ENCODE measurements around the gene RELB. TPM values are rescaled to one million over a fixed set of nuclear protein-coding genes. Genes with fewer than 3 reads are reported as not detected.
"Not testable (repeated sequence)": the region's sequence is repeated elsewhere in the genome, so short reads cannot be mapped to it uniquely, and the experiment has no call there.

Gene RELB
- polyA plus RNA-seq, 3 donors from 2014 or later: 6.0 to 15.4 (median 7.1) TPM

GRCh38 chr19:44992336-44993163, 8.7 kb upstream of the RELB start:
- H3K36me3 Mint-ChIP-seq: peaks cover 0 to 8% (median 0%) of the 10 kb centered on the region in 3 donors
- H3K27ac Mint-ChIP-seq: no peak overlapping the region
- H3K27me3 Mint-ChIP-seq (ENCODE audit: low read depth in 3 of 3): peaks cover 0 to 10% (median 3%) of the 10 kb centered on the region in 3 donors
- no peak overlapping the region for H3K4me3 Mint-ChIP-seq
- H3K9me3 Mint-ChIP-seq: no peaks in the 10 kb centered on the region
- no peak for DNase-seq
- peaks cover 0 to 1% of the 10 kb centered on the region in 2 donors for H3K4me1 Mint-ChIP-seq

GRCh38 chr19:44993526-44993925, 7.7 kb upstream of the RELB start:
- Mint-ChIP-seq H3K27ac (no peak overlapping the region), H3K36me3 (peaks cover 0 to 8% (median 0%) of the 10 kb centered on the region in 3 donors), H3K4me1 (peaks cover 0 to 1% of the 10 kb centered on the region in 2 donors), H3K9me3 (no peaks in the 10 kb centered on the region), H3K27me3 (ENCODE audit: low read depth in 3 of 3) (peaks cover 0 to 8% (median 5%) of the 10 kb centered on the region in 3 donors), H3K4me3 (no peak overlapping the region)
- DNase-seq: no peak

- H3K4me1 Mint-ChIP-seq: peaks cover 0 to 1% of the 10 kb centered on the region in 2 donors
- no peak overlapping the region for H3K4me3 Mint-ChIP-seq
- H3K9me3 Mint-ChIP-seq: no peaks in the 10 kb centered on the region
- no peak for DNase-seq
- H3K36me3 Mint-ChIP-seq: peaks cover 0 to 6% (median 0%) of the 10 kb centered on the region in 3 donors
- H3K27me3 Mint-ChIP-seq (ENCODE audit: low read depth in 3 of 3): peaks cover 0 to 5% (median 5%) of the 10 kb centered on the region in 3 donors
- no peak overlapping the region for H3K27ac Mint-ChIP-seq
These were observed 7.2 kb upstream of the RELB start for GRCh38 chr19:44993926-44994537.

- H3K36me3 Mint-ChIP-seq: no peaks in the 10 kb centered on the region
- H3K9me3 Mint-ChIP-seq: no peaks in the 10 kb centered on the region
- no peak overlapping the region for H3K4me3 Mint-ChIP-seq
- H3K27ac Mint-ChIP-seq: peak overlapping the region in 3 of 6 donors; percentile 13 to 99 (median 36)
- peaks cover 10 to 11% of the 10 kb centered on the region in 2 donors for H3K4me1 Mint-ChIP-seq
- H3K27me3 Mint-ChIP-seq (ENCODE audit: low read depth in 3 of 3): peaks cover 13 to 15% (median 15%) of the 10 kb centered on the region in 3 donors
- DNase-seq: no peak
These were observed 3.2 kb upstream of the RELB start for GRCh38 chr19:44998025-44998424.

- H3K36me3 Mint-ChIP-seq, H3K9me3 Mint-ChIP-seq: not testable (repeated sequence)
- peak in 1 of 3 donors; percentile 41 for DNase-seq
- H3K4me1 Mint-ChIP-seq: peaks cover 10 to 13% of the 10 kb centered on the region in 2 donors
- peak overlapping the region; percentile 78 to 99 (median 94) for H3K27ac Mint-ChIP-seq
- H3K4me3 Mint-ChIP-seq: peak overlapping the region in 2 of 5 donors; percentile 57 to 65
- peaks cover 12 to 15% (median 13%) of the 10 kb centered on the region in 3 donors for H3K27me3 Mint-ChIP-seq (ENCODE audit: low read depth in 3 of 3)
These were observed 1.9 kb upstream of the RELB start for GRCh38 chr19:44999131-44999925.

GRCh38 chr19:45000665-45001064, 599 bp upstream of the RELB start:
- not testable (repeated sequence) for H3K9me3 Mint-ChIP-seq, H3K36me3 Mint-ChIP-seq, DNase-seq
- Mint-ChIP-seq H3K27me3 (ENCODE audit: low read depth in 3 of 3) (peaks cover 10 to 15% (median 12%) of the 10 kb centered on the region in 3 donors), H3K4me1 (peaks cover 10 to 13% of the 10 kb centered on the region in 2 donors), H3K27ac (peak overlapping the region; percentile 78 to 99 (median 90)), H3K4me3 (peak overlapping the region; percentile 52 to 70 (median 65))

GRCh38 chr19:45003485-45003884, 2.2 kb downstream of the RELB start:
- H3K4me3 Mint-ChIP-seq: peak overlapping the region in 2 of 5 donors; percentile 38 to 65
- H3K27ac Mint-ChIP-seq: peak overlapping the region in 2 of 6 donors; percentile 26 to 76
- peaks cover 25 to 26% of the 10 kb centered on the region in 2 donors for H3K4me1 Mint-ChIP-seq
- no peaks in the 10 kb centered on the region for H3K9me3 Mint-ChIP-seq
- H3K36me3 Mint-ChIP-seq: peaks cover 0 to 9% (median 0%) of the 10 kb centered on the region in 3 donors
- H3K27me3 Mint-ChIP-seq (ENCODE audit: low read depth in 3 of 3): peaks cover 8 to 26% (median 18%) of the 10 kb centered on the region in 3 donors
- no peak for DNase-seq

- Mint-ChIP-seq H3K9me3 (no peaks in the 10 kb centered on the region), H3K27me3 (ENCODE audit: low read depth in 3 of 3) (peaks cover 9 to 27% (median 10%) of the 10 kb centered on the region in 3 donors), H3K27ac (peak overlapping the region in 3 of 6 donors; percentile 9 to 54 (median 15)), H3K4me3 (no peak overlapping the region), H3K4me1 (peaks cover 25 to 26% of the 10 kb centered on the region in 2 donors), H3K36me3 (peaks cover 0 to 9% (median 3%) of the 10 kb centered on the region in 3 donors)
- DNase-seq: no peak
These were observed 4.5 kb downstream of the RELB start for GRCh38 chr19:45005787-45006186.

GRCh38 chr19:45008552-45008951, 7.3 kb downstream of the RELB start:
- Mint-ChIP-seq H3K27ac (no peak overlapping the region), H3K36me3 (peaks cover 0 to 16% (median 3%) of the 10 kb centered on the region in 3 donors), H3K4me3 (no peak overlapping the region), H3K4me1 (peaks cover 12 to 16% of the 10 kb centered on the region in 2 donors), H3K27me3 (ENCODE audit: low read depth in 3 of 3) (peaks cover 1 to 27% (median 5%) of the 10 kb centered on the region in 3 donors), H3K9me3 (no peaks in the 10 kb centered on the region)
- DNase-seq: no peak

- Mint-ChIP-seq H3K4me1 (peaks cover 12 to 16% of the 10 kb centered on the region in 2 donors), H3K9me3 (no peaks in the 10 kb centered on the region), H3K4me3 (no peak overlapping the region), H3K36me3 (peaks cover 0 to 16% (median 3%) of the 10 kb centered on the region in 3 donors), H3K27me3 (ENCODE audit: low read depth in 3 of 3) (peaks cover 1 to 28% (median 5%) of the 10 kb centered on the region in 3 donors), H3K27ac (peak overlapping the region in 2 of 6 donors; percentile 47 to 80)
- DNase-seq: no peak
These were observed 8.5 kb downstream of the RELB start for GRCh38 chr19:45009625-45010255.

- no peak for DNase-seq
- Mint-ChIP-seq H3K9me3 (no peaks in the 10 kb centered on the region), H3K4me1 (peaks cover 12 to 16% of the 10 kb centered on the region in 2 donors), H3K4me3 (no peak overlapping the region), H3K36me3 (peaks cover 0 to 16% (median 3%) of the 10 kb centered on the region in 3 donors), H3K27me3 (ENCODE audit: low read depth in 3 of 3) (peaks cover 1 to 28% (median 5%) of the 10 kb centered on the region in 3 donors), H3K27ac (peak overlapping the region in 4 of 6 donors; percentile 3 to 67 (median 11))
These were observed 9.0 kb downstream of the RELB start for GRCh38 chr19:45010306-45010705.

GRCh38 chr19:45011959-45012358, 10.7 kb downstream of the RELB start:
- Mint-ChIP-seq H3K36me3 (peaks cover 0 to 9% (median 3%) of the 10 kb centered on the region in 3 donors), H3K27me3 (ENCODE audit: low read depth in 3 of 3) (peaks cover 1 to 20% (median 2%) of the 10 kb centered on the region in 3 donors), H3K4me1 (peaks cover 14% of the 10 kb centered on the region in 2 donors), H3K9me3 (no peaks in the 10 kb centered on the region), H3K27ac (peak overlapping the region in 1 of 6 donors; percentile 50), H3K4me3 (no peak overlapping the region)
- DNase-seq: no peak
